ENCODE results near the gene NFYA. TPM values are rescaled to one million over a fixed set of nuclear protein-coding genes. Genes with fewer than 3 reads are reported as not detected.

NFYA gene
- total and polyA plus RNA-seq, 3 donors from 2014 or later = 70.6 to 87.7 (median 82.0) TPM

GRCh38 chr6:41071923-41072835 lies 595 bp upstream of the NFYA start, which contains the start of gene OARD1:
Gene OARD1 (minus strand): TSS chr6:41072356. CDS start chr6:41071634, 722 bp downstream.
- intact Hi-C loops (cut with DNase I; ENCODE audit: low total_unique reads) = no loop called here
- peak; percentile 99 for DNase-seq
- no peaks in the 10 kb centered on the region for H3K36me3 ChIP-seq (ENCODE audit: low read depth, missing control alignments)
- H3K9me3 ChIP-seq = no peaks in the 10 kb centered on the region
- H3K4me3 ChIP-seq = peak within 1 kb of the TSS; percentile 91 to 92
- TF ChIP-seq POLR2A (IDR thresholded peaks at IDR 0.05) (peak; percentile 38), CTCF (IDR thresholded peaks at IDR 0.05) (peak in 2 of 3 experiments; percentile 15 to 38)
- 1% methylated on average over 41 to 63 of the region's 63 CpGs for WGBS, 2 donors
- H3K27me3 ChIP-seq = no peaks in the 10 kb centered on the region
- peaks cover 16% of the 10 kb centered on the region for H3K4me1 ChIP-seq
- peak within 1 kb of the TSS; percentile 98 to 100 for H3K27ac ChIP-seq

- intact Hi-C loops (cut with DNase I; ENCODE audit: low total_unique reads) = no loop called here
- no peaks in the 10 kb centered on the region for H3K36me3 ChIP-seq (ENCODE audit: low read depth, missing control alignments)
- H3K4me3 ChIP-seq = peak overlapping the region; percentile 91 to 92
- no peaks in the 10 kb centered on the region for H3K9me3 ChIP-seq
- peak; percentile 47 for TF ChIP-seq POLR2A (IDR thresholded peaks at IDR 0.05)
- peak in 1 of 3 experiments; percentile 28 for TF ChIP-seq CTCF (IDR thresholded peaks at IDR 0.05)
- no peaks in the 10 kb centered on the region for H3K27me3 ChIP-seq
- H3K27ac ChIP-seq = peak overlapping the region; percentile 98 to 100
- DNase-seq = peak; percentile 89
- peaks cover 16% of the 10 kb centered on the region for H3K4me1 ChIP-seq
- WGBS, 2 donors = 0% methylated on average over 26 to 56 of the region's 74 CpGs
Observed at GRCh38 chr6:41073203-41073967, 611 bp downstream of the NFYA start.

GRCh38 chr6:41073968-41074691 lies 1.4 kb downstream of the NFYA start:
- peak overlapping the region; percentile 91 to 92 for H3K4me3 ChIP-seq
- H3K36me3 ChIP-seq (ENCODE audit: low read depth, missing control alignments) = no peaks in the 10 kb centered on the region
- intact Hi-C loops (cut with DNase I; ENCODE audit: low total_unique reads) = no loop called here
- no peak for DNase-seq
- H3K27ac ChIP-seq = peak overlapping the region; percentile 98 to 100
- no peaks in the 10 kb centered on the region for H3K9me3 ChIP-seq
- WGBS, 2 donors = 1 to 4% methylated on average over 11 of the region's 11 CpGs
- TF ChIP-seq POLR2A (IDR thresholded peaks at IDR 0.05) (no peak), CTCF (IDR thresholded peaks at IDR 0.05) (no peak)
- peaks cover 16% of the 10 kb centered on the region for H3K4me1 ChIP-seq
- no peaks in the 10 kb centered on the region for H3K27me3 ChIP-seq

GRCh38 chr6:41074692-41075436 lies 2.1 kb downstream of the NFYA start:
- no peaks in the 10 kb centered on the region for H3K27me3 ChIP-seq
- H3K9me3 ChIP-seq = no peaks in the 10 kb centered on the region
- intact Hi-C loops (cut with DNase I; ENCODE audit: low total_unique reads) = no loop called here
- no peaks in the 10 kb centered on the region for H3K36me3 ChIP-seq (ENCODE audit: low read depth, missing control alignments)
- WGBS, 2 donors = 31 to 40% methylated on average over 11 of the region's 11 CpGs
- H3K27ac ChIP-seq = peak overlapping the region; percentile 98 to 100
- H3K4me1 ChIP-seq = peaks cover 16% of the 10 kb centered on the region
- peak; percentile 36 for DNase-seq
- TF ChIP-seq POLR2A (IDR thresholded peaks at IDR 0.05) (no peak), CTCF (IDR thresholded peaks at IDR 0.05) (no peak)
- peak overlapping the region in 1 of 2 donors; percentile 92 for H3K4me3 ChIP-seq

Data from testis (tissue), 3 donors.